Rectal smooth muscle tissue (tissue), 1 donor: ENCODE measurements around the gene SLFN13.

Experiments
- H3K27ac ChIP-seq: one replicate; pipeline ENCODE4 v1.7.0; 2013; ENCODE audit warnings: low read depth, low read length, inconsistent platforms
- H3K27me3 ChIP-seq: one replicate; pipeline ENCODE4 v1.7.0; 2013; ENCODE audit warnings: low read length; ENCODE audit not compliant: control insufficient read depth, insufficient read depth
- H3K36me3 ChIP-seq: one replicate; pipeline ENCODE4 v1.7.0; 2013; ENCODE audit warnings: low read length; ENCODE audit not compliant: control insufficient read depth, insufficient read depth
- H3K4me1 ChIP-seq: one replicate; pipeline ENCODE4 v1.7.0; 2013; ENCODE audit warnings: low read length; ENCODE audit not compliant: control insufficient read depth, insufficient read depth
- H3K4me3 ChIP-seq: one replicate; pipeline ENCODE4 v1.7.0; 2013; ENCODE audit warnings: low read length
- H3K9ac ChIP-seq: one replicate; pipeline ENCODE4 v1.7.0; 2013; ENCODE audit warnings: low read length

The SLFN13 gene, protein sequence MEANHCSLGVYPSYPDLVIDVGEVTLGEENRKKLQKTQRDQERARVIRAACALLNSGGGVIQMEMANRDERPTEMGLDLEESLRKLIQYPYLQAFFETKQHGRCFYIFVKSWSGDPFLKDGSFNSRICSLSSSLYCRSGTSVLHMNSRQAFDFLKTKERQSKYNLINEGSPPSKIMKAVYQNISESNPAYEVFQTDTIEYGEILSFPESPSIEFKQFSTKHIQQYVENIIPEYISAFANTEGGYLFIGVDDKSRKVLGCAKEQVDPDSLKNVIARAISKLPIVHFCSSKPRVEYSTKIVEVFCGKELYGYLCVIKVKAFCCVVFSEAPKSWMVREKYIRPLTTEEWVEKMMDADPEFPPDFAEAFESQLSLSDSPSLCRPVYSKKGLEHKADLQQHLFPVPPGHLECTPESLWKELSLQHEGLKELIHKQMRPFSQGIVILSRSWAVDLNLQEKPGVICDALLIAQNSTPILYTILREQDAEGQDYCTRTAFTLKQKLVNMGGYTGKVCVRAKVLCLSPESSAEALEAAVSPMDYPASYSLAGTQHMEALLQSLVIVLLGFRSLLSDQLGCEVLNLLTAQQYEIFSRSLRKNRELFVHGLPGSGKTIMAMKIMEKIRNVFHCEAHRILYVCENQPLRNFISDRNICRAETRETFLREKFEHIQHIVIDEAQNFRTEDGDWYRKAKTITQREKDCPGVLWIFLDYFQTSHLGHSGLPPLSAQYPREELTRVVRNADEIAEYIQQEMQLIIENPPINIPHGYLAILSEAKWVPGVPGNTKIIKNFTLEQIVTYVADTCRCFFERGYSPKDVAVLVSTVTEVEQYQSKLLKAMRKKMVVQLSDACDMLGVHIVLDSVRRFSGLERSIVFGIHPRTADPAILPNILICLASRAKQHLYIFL

DNA sequence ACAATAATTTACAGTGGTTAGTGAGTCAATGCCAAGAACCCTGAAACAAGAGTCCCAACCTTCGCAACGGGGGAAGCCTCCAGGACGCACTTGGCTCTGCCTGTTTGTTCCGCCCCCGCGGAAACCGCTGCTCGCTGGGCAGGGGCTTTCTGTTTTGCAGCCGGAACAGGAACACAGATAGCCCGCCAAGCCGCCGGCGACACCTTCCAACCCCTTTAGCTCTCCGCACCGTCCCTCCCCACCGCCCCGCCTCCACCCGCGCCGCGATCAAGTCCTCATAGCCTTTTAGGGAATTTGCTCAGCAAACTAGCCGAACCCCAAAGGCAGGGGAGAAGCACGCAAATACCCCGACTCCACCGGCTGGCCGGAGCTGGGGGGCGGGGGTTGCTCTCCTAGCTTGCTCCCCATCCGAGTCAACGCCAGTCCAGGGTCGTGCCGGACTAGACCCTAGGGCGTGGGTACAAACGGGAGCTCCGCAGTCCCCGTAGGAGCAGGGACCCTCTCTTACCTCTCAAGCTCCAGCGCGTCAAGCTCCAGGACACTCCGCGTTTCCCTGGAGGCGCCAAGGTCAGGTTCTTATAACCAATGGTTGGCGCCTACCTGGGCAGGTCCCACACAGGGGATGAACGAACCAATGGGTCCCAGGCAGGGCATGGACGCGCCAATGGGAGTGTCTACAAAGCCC lies at the start of gene SLFN13:
Gene SLFN13 (minus strand): TSS at position 553 of the 685 bp plus-strand sequence. CDS start 3,086 bp downstream, outside the sequence.
- Histone ChIP-seq H3K27me3 (peaks cover 10% of the 10 kb centered on the region), H3K4me1 (no peaks in the 10 kb centered on the region), H3K9ac (peak within 1 kb of the TSS; percentile 10), H3K4me3 (peak within 1 kb of the TSS; percentile 59), H3K27ac (peak within 1 kb of the TSS; percentile 55), H3K36me3 (no peaks in the 10 kb centered on the region)

DNA sequence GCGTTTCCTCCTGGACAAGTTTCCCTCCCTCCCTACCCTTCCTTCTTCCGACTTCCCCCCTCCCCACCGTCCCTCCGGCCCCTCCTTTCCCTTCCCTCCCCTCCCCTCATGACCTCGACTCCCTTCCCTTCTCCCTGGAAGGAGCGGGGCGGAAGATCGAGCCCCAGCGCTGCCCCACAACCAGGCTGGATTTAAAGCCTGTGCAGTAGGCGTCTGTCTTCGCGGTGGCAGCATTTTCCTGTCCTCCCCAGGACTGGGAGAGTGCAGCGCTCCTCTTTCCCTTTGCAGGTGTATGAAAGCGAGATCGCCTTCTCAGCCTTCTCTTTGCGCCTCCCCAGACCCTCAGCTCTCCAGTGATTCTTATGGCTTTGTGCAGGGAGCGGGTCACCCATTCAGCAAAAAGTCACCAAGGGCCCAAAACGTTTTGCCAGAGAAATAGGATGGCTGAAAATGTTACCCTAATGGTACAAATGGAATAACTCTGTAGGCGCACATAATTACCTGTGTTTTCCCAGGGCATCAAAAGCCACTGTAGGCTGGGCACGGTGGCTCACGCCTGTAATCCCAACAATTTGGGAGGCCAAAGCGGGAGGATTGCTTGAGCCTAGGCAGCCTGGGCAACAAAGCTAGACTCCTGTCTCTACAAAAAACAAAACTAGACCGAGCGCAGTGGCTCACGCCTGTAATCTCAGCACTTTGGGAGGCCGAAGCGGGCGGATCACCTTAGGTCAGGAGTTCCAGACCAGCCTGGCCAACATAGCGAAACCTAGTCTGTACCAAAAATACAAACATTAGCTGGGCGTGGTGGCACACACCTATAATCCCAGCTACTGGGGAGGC lies 48.1 kb upstream of the SLFN13 start:
- Histone ChIP-seq H3K9ac (no peak overlapping the region), H3K4me3 (no peak overlapping the region), H3K27me3 (peaks cover 26% of the 10 kb centered on the region), H3K4me1 (no peaks in the 10 kb centered on the region), H3K27ac (no peak overlapping the region), H3K36me3 (no peaks in the 10 kb centered on the region)

DNA sequence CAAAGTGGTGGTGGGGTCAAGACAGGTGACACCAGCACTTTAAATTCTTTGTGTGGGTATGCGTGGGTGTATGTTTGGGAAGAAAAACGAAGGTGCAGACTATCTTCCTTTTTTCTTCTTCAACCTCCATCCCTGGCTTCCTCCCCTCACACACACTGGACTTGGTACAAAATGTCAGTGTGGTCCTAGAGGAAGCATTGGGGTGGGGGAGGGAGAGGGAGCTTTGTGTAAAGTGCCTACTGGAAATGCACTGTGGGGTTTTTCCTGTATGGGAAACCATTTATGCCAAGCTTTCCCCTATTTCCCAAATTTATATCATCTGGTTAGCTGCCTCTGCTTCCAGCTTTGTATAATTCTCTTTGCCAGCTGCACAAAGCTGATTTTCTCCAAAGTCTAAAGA lies 44.5 kb upstream of the SLFN13 start:
- Histone ChIP-seq H3K4me3 (no peak overlapping the region), H3K9ac (no peak overlapping the region), H3K4me1 (no peaks in the 10 kb centered on the region), H3K27ac (no peak overlapping the region), H3K27me3 (peaks cover 43% of the 10 kb centered on the region), H3K36me3 (no peaks in the 10 kb centered on the region)

DNA sequence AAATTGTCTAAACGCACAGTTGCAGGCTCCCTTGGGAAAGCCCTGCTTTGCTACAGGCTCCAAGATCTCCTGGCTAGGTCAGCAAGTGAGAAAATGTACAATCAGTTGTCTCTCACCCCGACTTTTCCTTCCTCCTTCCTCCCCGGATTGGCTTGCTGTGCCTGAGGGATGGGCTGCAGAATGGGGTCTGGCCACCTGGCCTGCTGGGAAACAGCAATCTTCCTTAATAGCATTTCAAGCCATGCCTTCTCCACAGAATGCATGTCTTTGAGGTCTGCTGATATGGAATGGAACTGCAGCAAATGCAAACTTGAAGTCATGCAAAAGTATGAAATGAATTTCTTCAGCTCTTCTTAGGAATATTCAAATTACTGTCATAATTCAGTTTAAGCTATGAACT lies 42.9 kb upstream of the SLFN13 start:
- no peaks in the 10 kb centered on the region for H3K4me1 ChIP-seq
- H3K9ac ChIP-seq = no peak overlapping the region
- H3K27ac ChIP-seq = no peak overlapping the region
- H3K4me3 ChIP-seq = no peak overlapping the region
- H3K36me3 ChIP-seq = no peaks in the 10 kb centered on the region
- H3K27me3 ChIP-seq = peaks cover 38% of the 10 kb centered on the region

DNA sequence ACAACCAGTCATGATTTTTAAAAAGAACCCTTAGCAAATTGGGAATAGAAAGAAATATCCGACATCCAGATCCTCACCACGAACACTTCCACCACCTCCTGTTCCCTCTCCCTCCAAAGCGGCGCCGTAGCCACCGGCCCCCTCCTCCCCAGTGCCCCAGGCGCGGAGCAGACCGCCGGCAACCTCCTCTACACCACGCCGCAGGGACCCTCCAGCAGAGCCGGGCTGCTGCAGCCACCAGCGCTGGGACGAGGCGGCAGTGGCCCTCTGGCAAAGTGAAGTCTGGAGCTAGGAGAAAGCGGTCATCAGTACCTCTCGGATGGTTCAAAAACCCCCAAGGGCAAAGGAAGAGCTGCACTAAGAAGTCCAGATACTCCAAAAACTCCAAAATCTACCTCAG lies 41.4 kb upstream of the SLFN13 start:
- H3K36me3 ChIP-seq = no peaks in the 10 kb centered on the region
- no peak overlapping the region for H3K27ac ChIP-seq
- H3K4me1 ChIP-seq = no peaks in the 10 kb centered on the region
- H3K4me3 ChIP-seq = no peak overlapping the region
- no peak overlapping the region for H3K9ac ChIP-seq
- peaks cover 28% of the 10 kb centered on the region for H3K27me3 ChIP-seq

DNA sequence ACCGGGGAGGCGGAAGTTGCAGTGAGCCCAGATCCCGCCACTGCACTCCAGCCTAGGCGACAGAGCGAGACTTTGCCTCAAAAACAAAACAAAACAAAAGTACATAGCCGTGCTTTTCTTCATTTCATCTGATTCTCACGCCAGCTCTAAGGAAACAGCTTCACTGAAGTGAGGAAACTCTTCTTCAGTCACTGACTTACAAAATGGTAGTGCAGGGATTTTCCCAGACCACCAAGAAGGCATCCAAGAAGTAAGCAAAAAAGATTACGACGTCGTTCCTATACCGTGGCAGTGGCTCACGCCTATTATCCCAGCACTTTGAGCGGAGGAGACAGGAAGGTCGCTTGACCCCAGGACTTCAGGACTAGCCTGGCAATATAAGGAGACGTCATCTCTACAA lies 40.4 kb upstream of the SLFN13 start:
- Histone ChIP-seq H3K27ac (no peak overlapping the region), H3K4me1 (no peaks in the 10 kb centered on the region), H3K36me3 (no peaks in the 10 kb centered on the region), H3K27me3 (peaks cover 25% of the 10 kb centered on the region), H3K9ac (no peak overlapping the region), H3K4me3 (no peak overlapping the region)

DNA sequence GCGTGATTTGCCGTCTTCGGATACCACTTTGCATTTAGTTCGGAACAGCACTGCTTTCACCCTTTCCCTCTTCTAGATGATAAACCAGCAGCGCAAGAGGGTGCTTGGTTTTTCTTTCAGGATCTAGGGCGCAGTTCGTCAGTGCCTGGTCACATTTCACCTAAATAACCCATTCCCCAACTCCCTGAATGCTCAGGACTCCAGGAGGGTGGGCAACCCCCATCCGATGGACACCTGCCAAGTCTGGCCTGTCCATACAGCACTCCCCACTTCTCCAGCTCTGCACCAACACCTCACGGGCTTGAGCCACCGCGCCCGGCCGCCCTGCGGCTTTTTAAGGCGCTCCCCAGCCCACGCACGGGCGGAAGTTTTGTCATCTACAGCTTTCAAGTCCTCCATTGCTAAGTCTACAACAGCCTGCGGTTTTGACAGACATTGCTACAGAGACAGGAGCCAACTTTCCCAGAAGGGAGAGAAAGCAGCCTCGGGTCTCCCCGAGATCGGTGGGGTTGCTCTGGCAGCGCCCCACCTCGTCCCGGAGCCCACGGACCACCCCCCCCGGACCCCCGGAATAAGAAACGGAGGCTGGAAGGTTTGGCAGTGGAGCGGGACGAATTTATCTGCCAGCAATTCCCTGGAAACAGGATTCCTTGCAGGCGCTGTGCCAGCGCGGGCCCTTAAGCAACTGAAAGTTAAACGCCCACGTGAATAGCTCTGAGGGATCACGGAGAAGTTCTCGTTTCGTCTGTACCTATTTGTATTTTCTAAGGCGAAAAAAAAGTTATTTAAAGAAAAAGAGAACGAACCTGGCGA lies 38.6 kb upstream of the SLFN13 start:
- peaks cover 18% of the 10 kb centered on the region for H3K27me3 ChIP-seq
- no peaks in the 10 kb centered on the region for H3K36me3 ChIP-seq
- H3K9ac ChIP-seq = no peak overlapping the region
- H3K4me1 ChIP-seq = no peaks in the 10 kb centered on the region
- H3K27ac ChIP-seq = no peak overlapping the region
- peak overlapping the region; percentile 49 for H3K4me3 ChIP-seq

DNA sequence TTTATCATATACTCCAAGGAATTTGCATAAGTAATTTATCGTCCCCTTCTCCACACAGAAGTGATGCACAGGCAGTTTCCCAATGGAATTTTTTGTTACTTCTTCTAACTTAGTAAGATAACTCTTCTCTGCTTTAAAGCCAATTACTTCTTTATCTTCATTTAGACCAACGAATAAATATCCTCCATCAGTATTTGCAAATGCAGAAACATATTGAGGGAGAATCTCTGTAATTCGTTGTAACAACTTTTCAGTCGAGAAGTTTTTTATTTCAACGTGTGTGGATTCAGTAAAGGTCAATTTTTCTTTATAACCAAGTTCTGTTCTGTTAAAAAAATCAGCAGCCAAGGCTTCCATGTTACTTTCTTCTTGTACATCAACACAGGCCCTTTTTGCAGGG lies 30.7 kb upstream of the SLFN13 start:
- Histone ChIP-seq H3K4me1 (no peaks in the 10 kb centered on the region), H3K4me3 (no peak overlapping the region), H3K36me3 (no peaks in the 10 kb centered on the region), H3K27me3 (no peaks in the 10 kb centered on the region), H3K9ac (no peak overlapping the region), H3K27ac (no peak overlapping the region)

DNA sequence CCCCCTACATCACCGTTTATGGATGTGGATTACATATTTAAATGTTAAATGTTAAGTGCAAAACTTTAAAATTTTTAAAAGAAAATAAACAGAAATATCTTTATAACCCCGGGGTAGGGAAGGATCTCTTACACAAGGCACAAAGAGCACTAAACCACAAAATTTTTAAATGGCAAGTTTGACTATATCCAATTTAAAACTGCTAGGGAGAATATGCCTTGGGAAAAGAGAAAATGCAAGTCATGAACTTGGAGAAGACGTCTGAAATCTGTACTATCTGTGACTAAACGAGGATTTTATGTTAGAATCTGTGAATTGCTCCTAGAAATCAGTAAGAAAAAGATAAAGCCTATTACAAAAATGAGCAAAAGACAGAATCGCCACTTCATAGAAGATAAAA lies 28.7 kb upstream of the SLFN13 start:
- Histone ChIP-seq H3K27ac (no peak overlapping the region), H3K9ac (no peak overlapping the region), H3K4me3 (no peak overlapping the region), H3K4me1 (no peaks in the 10 kb centered on the region), H3K36me3 (no peaks in the 10 kb centered on the region), H3K27me3 (no peaks in the 10 kb centered on the region)

DNA sequence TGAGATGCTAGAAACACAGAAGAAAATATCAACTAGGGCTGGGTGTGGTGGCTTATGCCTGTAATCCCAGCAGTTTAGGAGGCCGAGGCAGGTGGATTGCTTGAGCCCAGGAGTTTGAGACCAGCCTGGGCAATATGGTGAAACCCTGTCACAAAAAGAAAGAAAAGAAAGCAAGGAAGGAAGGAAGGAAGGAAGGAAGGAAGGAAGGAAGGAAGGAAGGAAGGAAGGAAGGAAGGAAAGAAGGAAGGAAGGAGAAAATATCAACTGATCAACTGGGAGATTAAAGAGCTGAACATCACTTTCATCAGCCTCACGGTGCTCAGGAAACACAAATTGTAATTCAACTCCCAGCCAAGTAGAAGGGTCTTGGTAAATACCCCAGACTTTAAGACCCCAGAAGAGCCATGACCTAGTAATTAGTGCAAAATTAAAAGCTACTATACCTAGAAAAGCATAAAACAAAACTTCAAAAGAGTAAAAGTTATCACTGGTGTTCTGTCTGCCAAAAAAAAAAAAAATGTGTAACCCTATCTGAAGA lies 27.8 kb upstream of the SLFN13 start:
- H3K27ac ChIP-seq = no peak overlapping the region
- H3K27me3 ChIP-seq = no peaks in the 10 kb centered on the region
- H3K9ac ChIP-seq = no peak overlapping the region
- H3K4me1 ChIP-seq = no peaks in the 10 kb centered on the region
- no peak overlapping the region for H3K4me3 ChIP-seq
- no peaks in the 10 kb centered on the region for H3K36me3 ChIP-seq

DNA sequence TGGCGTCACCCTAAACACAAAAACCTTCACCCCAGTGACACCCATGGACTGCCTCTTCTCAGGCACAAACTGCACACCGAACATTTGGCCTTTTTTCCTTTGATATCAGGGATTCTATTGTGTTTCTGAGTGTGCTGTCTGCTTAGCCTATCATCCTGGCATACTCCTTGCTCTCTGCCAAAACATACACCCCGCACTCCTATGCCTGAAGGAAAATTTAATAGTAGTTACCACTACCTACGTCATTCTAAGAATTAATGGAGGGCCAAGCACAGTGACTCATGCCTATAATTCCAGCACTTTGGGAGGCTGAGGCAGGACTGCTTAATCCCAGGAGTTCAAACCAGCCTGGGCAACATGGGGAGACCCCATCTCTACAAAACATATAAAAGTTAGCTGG lies 19.9 kb upstream of the SLFN13 start:
- Histone ChIP-seq H3K4me1 (no peaks in the 10 kb centered on the region), H3K4me3 (no peak overlapping the region), H3K27me3 (no peaks in the 10 kb centered on the region), H3K9ac (no peak overlapping the region), H3K27ac (no peak overlapping the region), H3K36me3 (no peaks in the 10 kb centered on the region)
